Activated CD4-positive, CD25-positive, alpha-beta regulatory T cell (primary cell): ENCODE data around the gene ELK1.
"Not testable (repeated sequence)": the region's sequence is repeated elsewhere in the genome, so short reads cannot be mapped to it uniquely, and the experiment has no call there.

Experiments used
- DNase-seq, 4 experiments: peaks; one replicate each; lab custom pipeline; 2025; lab: John Stamatoyannopoulos, UW

The ELK1 gene

GRCh38 chrX:47611489-47611888 is 38.9 kb downstream of the ELK1 start:
- no peak for DNase-seq

- no peak for DNase-seq
Observed at GRCh38 chrX:47610511-47610910, 39.9 kb downstream of the ELK1 start.

- DNase-seq = no peak
Observed at GRCh38 chrX:47608130-47608810, 42.1 kb downstream of the ELK1 start.

GRCh38 chrX:47607091-47607490 is 43.3 kb downstream of the ELK1 start:
- no peak for DNase-seq

GRCh38 chrX:47605024-47605423 is 45.3 kb downstream of the ELK1 start:
- no peak for DNase-seq

- not testable (repeated sequence) for DNase-seq
Observed at GRCh38 chrX:47603125-47603524, 47.2 kb downstream of the ELK1 start.

- no peak for DNase-seq
Observed at GRCh38 chrX:47597222-47597621, 53.1 kb downstream of the ELK1 start.

- no peak for DNase-seq
Observed at GRCh38 chrX:47596256-47596655, 54.1 kb downstream of the ELK1 start.

- DNase-seq = no peak
Observed at GRCh38 chrX:47595716-47596251, 54.6 kb downstream of the ELK1 start.

- DNase-seq = no peak
Observed at GRCh38 chrX:47593522-47593921, 56.8 kb downstream of the ELK1 start.

- DNase-seq = no peak
Observed at GRCh38 chrX:47590984-47591383, 59.4 kb downstream of the ELK1 start.

GRCh38 chrX:47587906-47588735 is 62.2 kb downstream of the ELK1 start:
- no peak for DNase-seq

- no peak for DNase-seq
Observed at GRCh38 chrX:47587091-47587891, 63.1 kb downstream of the ELK1 start.

- no peak for DNase-seq
Observed at GRCh38 chrX:47586043-47586787, 64.1 kb downstream of the ELK1 start.
